Upper lobe of right lung (tissue), 1 donor: ENCODE data around the gene BABAM2. TPM values are rescaled to one million over a fixed set of nuclear protein-coding genes. Genes with fewer than 3 reads are reported as not detected.
"Not testable (repeated sequence)": the region's sequence is repeated elsewhere in the genome, so short reads cannot be mapped to it uniquely, and the experiment has no call there.

Experiments used
- ATAC-seq: fragments of 200-7000 bp; cut with Tn5 transposase; one replicate; pipeline ENCODE4 v1.9.1; 2020; ENCODE audit warnings: mild to moderate bottlenecking, moderate library complexity
- DNase-seq: peaks from one replicate; pipeline ENCODE4 v3.0.0-alpha.2; 2020
- H3K27ac ChIP-seq: fragments of 200-600 bp; one replicate; pipeline ENCODE4 v1.8.0; 2022
- H3K27me3 ChIP-seq: fragments of 200-600 bp; one replicate; pipeline ENCODE4 v1.8.0; 2022; ENCODE audit warnings: mild to moderate bottlenecking
- H3K36me3 ChIP-seq: fragments of 200-600 bp; one replicate; pipeline ENCODE4 v1.8.0; 2022
- H3K4me1 ChIP-seq: fragments of 200-600 bp; one replicate; pipeline ENCODE4 v1.8.0; 2022
- H3K4me3 ChIP-seq: fragments of 200-600 bp; one replicate; pipeline ENCODE4 v1.8.0; 2022; ENCODE audit warnings: mild to moderate bottlenecking
- H3K9me3 ChIP-seq: fragments of 200-600 bp; one replicate; pipeline ENCODE4 v1.8.0; 2022
- CTCF ChIP-seq: fragments of 200-600 bp; IDR thresholded peaks from one replicate; pipeline ENCODE4 v1.8.0; 2022; ENCODE audit warnings: antibody characterized with exemption
- intact Hi-C: fragments of 100-400 bp; cut with DNase I; formaldehyde crosslinking; loops from one replicate; pipeline ENCODE4 v1.11.0; 2022
- total RNA-seq: library from RNA; stranded (reverse); fragmentation: NEBNext Ultra II Directional; extraction: Animal tissue kit (Norgen Biotek cat#: 25700); gene quantifications from one replicate; pipeline ENCODE4 v1.2.1, GENCODE V29; 2021
- donor health status: DM: no; HTN: yes; CAD: no; lungs with severe emphysema.

The BABAM2 gene
- total RNA-seq, 1 donor from 2014 or later = 36.2 TPM

GRCh38 chr2:27963472-27963871 is 72.9 kb downstream of the BABAM2 start:
- TF ChIP-seq CTCF = no peak
- H3K4me3 ChIP-seq = no peak overlapping the region
- intact Hi-C loops = no loop called here

DNA sequence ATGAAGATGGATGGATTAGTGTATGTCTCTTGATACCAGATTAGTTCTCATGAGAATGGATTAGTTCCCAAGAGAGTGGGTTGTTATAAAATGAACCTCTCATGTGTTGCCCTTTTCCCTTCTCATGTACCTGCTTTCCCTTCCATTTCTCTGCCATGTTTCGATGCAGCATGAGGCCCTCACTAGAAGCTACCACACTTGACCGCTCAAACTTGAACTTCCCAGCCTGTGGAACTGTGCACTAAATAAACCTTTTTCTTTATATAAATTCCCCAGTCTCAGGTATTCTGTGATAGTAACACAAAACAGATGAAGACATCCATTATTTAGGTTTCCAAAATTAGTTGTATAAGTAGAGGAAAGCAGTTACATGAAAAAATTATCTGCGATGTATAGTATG is 73.5 kb downstream of the BABAM2 start:
- no peaks in the 10 kb centered on the region for H3K36me3 ChIP-seq
- no peak overlapping the region for H3K4me3 ChIP-seq
- no peaks in the 10 kb centered on the region for H3K27me3 ChIP-seq
- DNase-seq (no peak), ATAC-seq (no peak)
- peaks cover 4% of the 10 kb centered on the region for H3K9me3 ChIP-seq
- no peak for TF ChIP-seq CTCF
- H3K4me1 ChIP-seq = peaks cover 32% of the 10 kb centered on the region
- intact Hi-C loops = no loop called here
- no peak overlapping the region for H3K27ac ChIP-seq

More at GRCh38 chr2:27963472-27963871, 72.9 kb downstream of the BABAM2 start:
- Histone ChIP-seq H3K27me3 (no peaks in the 10 kb centered on the region), H3K4me1 (peaks cover 37% of the 10 kb centered on the region), H3K9me3 (peaks cover 3% of the 10 kb centered on the region), H3K27ac (no peak overlapping the region), H3K36me3 (no peaks in the 10 kb centered on the region)
- DNase-seq (no peak), ATAC-seq (no peak)

GRCh38 chr2:27965841-27966240 is 75.3 kb downstream of the BABAM2 start:
- TF ChIP-seq CTCF = no peak
- Histone ChIP-seq H3K4me3 (no peak overlapping the region), H3K27me3 (no peaks in the 10 kb centered on the region), H3K4me1 (peaks cover 15% of the 10 kb centered on the region), H3K36me3 (no peaks in the 10 kb centered on the region), H3K9me3 (peaks cover 4% of the 10 kb centered on the region), H3K27ac (no peak overlapping the region)
- intact Hi-C loops = no loop called here
- no peak for DNase-seq
- ATAC-seq = no peak

DNA sequence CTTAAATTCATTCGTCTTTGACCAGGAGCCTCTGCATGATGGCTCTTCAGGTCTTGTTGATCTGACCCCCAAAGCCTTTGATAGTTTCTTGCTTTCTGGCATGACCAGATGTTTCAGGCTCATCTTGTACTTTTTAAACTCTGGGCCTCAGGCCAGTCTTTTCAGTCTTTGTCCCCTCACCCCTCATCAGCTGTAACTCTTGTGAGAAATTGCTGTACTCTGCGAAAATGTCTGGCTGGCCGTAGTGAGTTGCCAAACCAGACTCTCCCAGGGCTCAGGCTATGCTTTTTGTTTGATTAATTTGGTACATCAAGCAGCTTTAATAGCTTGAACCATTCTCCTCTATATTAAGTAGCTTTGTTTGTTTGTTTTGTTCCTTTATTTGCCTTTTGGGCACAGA is 75.9 kb downstream of the BABAM2 start:
- no peaks in the 10 kb centered on the region for H3K36me3 ChIP-seq
- H3K4me1 ChIP-seq = peaks cover 15% of the 10 kb centered on the region
- intact Hi-C loops = no loop called here
- no peak for TF ChIP-seq CTCF
- DNase-seq = no peak
- peaks cover 4% of the 10 kb centered on the region for H3K9me3 ChIP-seq
- H3K4me3 ChIP-seq = no peak overlapping the region
- no peak overlapping the region for H3K27ac ChIP-seq
- H3K27me3 ChIP-seq = no peaks in the 10 kb centered on the region
- peak; percentile 22 for ATAC-seq

DNA sequence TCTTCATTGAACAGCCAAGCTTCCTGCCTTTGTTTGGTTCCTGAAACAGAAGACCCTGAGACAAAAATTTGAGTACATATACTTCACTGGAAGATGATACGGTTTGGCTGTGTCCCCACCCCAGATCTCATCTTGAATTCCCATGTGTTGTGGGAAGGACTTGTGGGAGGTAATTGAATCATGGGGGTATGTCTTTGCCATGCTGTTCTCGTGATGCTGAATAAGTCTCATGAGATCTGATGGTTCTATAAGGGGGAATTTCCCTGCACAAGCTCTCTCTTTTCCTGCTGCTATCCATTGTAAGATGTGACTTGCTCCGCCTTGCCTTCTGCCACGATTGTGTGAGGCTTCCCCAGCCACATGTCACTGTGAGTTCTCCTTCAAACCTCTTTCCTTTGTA is 76.5 kb downstream of the BABAM2 start:
- no peak for TF ChIP-seq CTCF
- Histone ChIP-seq H3K27ac (no peak overlapping the region), H3K36me3 (no peaks in the 10 kb centered on the region), H3K27me3 (no peaks in the 10 kb centered on the region), H3K4me3 (no peak overlapping the region), H3K4me1 (peaks cover 15% of the 10 kb centered on the region), H3K9me3 (peaks cover 4% of the 10 kb centered on the region)
- intact Hi-C loops = no loop called here
- ATAC-seq (no peak), DNase-seq (no peak)

GRCh38 chr2:27968045-27968444 is 77.5 kb downstream of the BABAM2 start:
- H3K4me3 ChIP-seq, H3K36me3 ChIP-seq, H3K27ac ChIP-seq, H3K9me3 ChIP-seq, ATAC-seq, H3K27me3 ChIP-seq, DNase-seq, intact Hi-C loops: not testable (repeated sequence)
- H3K4me1 ChIP-seq = peaks cover 15% of the 10 kb centered on the region

DNA sequence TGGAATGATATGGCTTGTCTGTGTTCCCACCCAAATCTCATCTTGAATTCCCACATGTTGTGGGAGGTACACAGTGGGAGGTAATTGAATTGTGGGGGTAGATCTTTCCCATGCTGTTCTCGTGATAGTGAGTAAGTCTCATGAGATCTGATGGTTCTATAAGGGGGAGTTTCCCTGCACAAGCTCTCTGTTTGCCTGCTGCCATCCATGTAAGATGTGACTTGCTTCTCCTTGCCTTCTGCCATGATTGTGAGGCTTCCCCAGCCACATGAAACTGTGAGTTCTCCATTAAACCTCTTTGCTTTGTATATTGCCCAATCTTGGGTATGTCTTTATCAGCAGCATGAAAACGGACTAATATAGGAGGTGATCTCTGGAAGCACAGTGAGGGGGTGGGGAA is 78.4 kb downstream of the BABAM2 start:
- H3K27ac ChIP-seq, ATAC-seq: not testable (repeated sequence)

More for the DNA sequence above, 78.4 kb downstream of the BABAM2 start:
- H3K4me3 ChIP-seq, DNase-seq, H3K36me3 ChIP-seq, H3K27me3 ChIP-seq, intact Hi-C loops, H3K9me3 ChIP-seq: not testable (repeated sequence)
- peaks cover 15% of the 10 kb centered on the region for H3K4me1 ChIP-seq
